ENCODE results near the gene JPT2.
A peak's percentile ranks its signal among the peaks of the same experiment; 100 is the strongest.
"Not testable (repeated sequence)": the region's sequence is repeated elsewhere in the genome, so short reads cannot be mapped to it uniquely, and the experiment has no call there.

The JPT2 gene

GRCh38 chr16:1674751-1675664, 3.1 kb upstream of the JPT2 start:
- DNase-seq (ENCODE audit: low read depth) = no peak

- no peak for DNase-seq (ENCODE audit: low read depth)
Measured at GRCh38 chr16:1676661-1677060, 1.4 kb upstream of the JPT2 start.

- no peak for DNase-seq (ENCODE audit: low read depth)
Measured at GRCh38 chr16:1677339-1677738, 740 bp upstream of the JPT2 start.

- DNase-seq (ENCODE audit: low read depth) = peak; percentile 43
Measured at GRCh38 chr16:1678500-1679098, 520 bp downstream of the JPT2 start.

GRCh38 chr16:1680361-1680760, 2.3 kb downstream of the JPT2 start:
- DNase-seq (ENCODE audit: low read depth) = no peak

GRCh38 chr16:1681032-1681431, 3.0 kb downstream of the JPT2 start:
- DNase-seq (ENCODE audit: low read depth) = no peak

- no peak for DNase-seq (ENCODE audit: low read depth)
Measured at GRCh38 chr16:1687427-1688316, 9.6 kb downstream of the JPT2 start.

- no peak for DNase-seq (ENCODE audit: low read depth)
Measured at GRCh38 chr16:1688807-1689560, 10.9 kb downstream of the JPT2 start.

GRCh38 chr16:1689853-1690252, 11.8 kb downstream of the JPT2 start:
- no peak for DNase-seq (ENCODE audit: low read depth)

- no peak for DNase-seq (ENCODE audit: low read depth)
Measured at GRCh38 chr16:1690810-1691209, 12.7 kb downstream of the JPT2 start.

GRCh38 chr16:1691276-1691675, 13.2 kb downstream of the JPT2 start:
- no peak for DNase-seq (ENCODE audit: low read depth)

- no peak for DNase-seq (ENCODE audit: low read depth)
Measured at GRCh38 chr16:1691956-1692355, 13.9 kb downstream of the JPT2 start.

- no peak for DNase-seq (ENCODE audit: low read depth)
Measured at GRCh38 chr16:1696863-1697262, 18.8 kb downstream of the JPT2 start.

- no peak for DNase-seq (ENCODE audit: low read depth)
Measured at GRCh38 chr16:1698680-1699079, 20.6 kb downstream of the JPT2 start.

GRCh38 chr16:1700246-1700645, 22.2 kb downstream of the JPT2 start:
- no peak for DNase-seq (ENCODE audit: low read depth)

- DNase-seq (ENCODE audit: low read depth) = no peak
Measured at GRCh38 chr16:1701216-1701878, 23.3 kb downstream of the JPT2 start.

GRCh38 chr16:1705324-1705687, 27.2 kb downstream of the JPT2 start:
- not testable (repeated sequence) for DNase-seq (ENCODE audit: low read depth)

GRCh38 chr16:1705688-1706385, 27.8 kb downstream of the JPT2 start, which contains the start of gene MAPK8IP3:
TSS of gene MAPK8IP3 (plus strand) at chr16:1706195. CDS start at chr16:1706340, 145 bp downstream.
- peak; percentile 93 for DNase-seq (ENCODE audit: low read depth)

GRCh38 chr16:1706386-1707192, 28.5 kb downstream of the JPT2 start:
- peak; percentile 28 for DNase-seq (ENCODE audit: low read depth)

Data from activated T-helper 9 cell treated with anti-CD3 and anti-CD28 coated beads, Interleukin-2, amount 50 U/mL, for 16 hours (primary cell).